Measurements from ENCODE around the gene PDE3A.
A peak's percentile ranks its signal among the peaks of the same experiment; 100 is the strongest.

PDE3A gene

GRCh38 chr12:20426957-20427356 lies 58.6 kb downstream of the PDE3A start:
- no peak for DNase-seq

- DNase-seq = no peak
These were observed 61.5 kb downstream of the PDE3A start for GRCh38 chr12:20429852-20430251.

GRCh38 chr12:20432290-20432689 lies 64.0 kb downstream of the PDE3A start:
- no peak for DNase-seq

- DNase-seq = no peak
These were observed 66.7 kb downstream of the PDE3A start for GRCh38 chr12:20434996-20435395.

- peak; percentile 28 for DNase-seq
These were observed 68.0 kb downstream of the PDE3A start for GRCh38 chr12:20436316-20436715.

- peak; percentile 69 for DNase-seq
These were observed 70.0 kb downstream of the PDE3A start for GRCh38 chr12:20438299-20438779.

GRCh38 chr12:20439626-20440025 lies 71.3 kb downstream of the PDE3A start:
- DNase-seq = no peak

- DNase-seq = no peak
These were observed 72.1 kb downstream of the PDE3A start for GRCh38 chr12:20440408-20440807.

GRCh38 chr12:20442322-20442721 lies 74.0 kb downstream of the PDE3A start:
- no peak for DNase-seq

- DNase-seq = no peak
These were observed 74.9 kb downstream of the PDE3A start for GRCh38 chr12:20443255-20443654.

- no peak for DNase-seq
These were observed 75.5 kb downstream of the PDE3A start for GRCh38 chr12:20443792-20444191.

GRCh38 chr12:20444595-20445170 lies 76.3 kb downstream of the PDE3A start:
- no peak for DNase-seq

- peak; percentile 35 for DNase-seq
These were observed 77.3 kb downstream of the PDE3A start for GRCh38 chr12:20445687-20446086.

- no peak for DNase-seq
These were observed 78.5 kb downstream of the PDE3A start for GRCh38 chr12:20446836-20447235.

- DNase-seq = no peak
These were observed 80.4 kb downstream of the PDE3A start for GRCh38 chr12:20448781-20449180.

- no peak for DNase-seq
These were observed 82.3 kb downstream of the PDE3A start for GRCh38 chr12:20450591-20451180.

- DNase-seq = no peak
These were observed 83.4 kb downstream of the PDE3A start for GRCh38 chr12:20451761-20452160.

GRCh38 chr12:20452496-20453010 lies 84.2 kb downstream of the PDE3A start:
- DNase-seq = no peak

GRCh38 chr12:20453756-20454310 lies 85.5 kb downstream of the PDE3A start:
- DNase-seq = no peak

- no peak for DNase-seq
These were observed 86.8 kb downstream of the PDE3A start for GRCh38 chr12:20455001-20455706.

- DNase-seq = no peak
These were observed 89.2 kb downstream of the PDE3A start for GRCh38 chr12:20457582-20457981.

GRCh38 chr12:20458011-20458410 lies 89.7 kb downstream of the PDE3A start:
- DNase-seq = no peak

GRCh38 chr12:20459920-20460319 lies 91.6 kb downstream of the PDE3A start:
- DNase-seq = no peak

GRCh38 chr12:20460956-20461355 lies 92.6 kb downstream of the PDE3A start:
- DNase-seq = no peak

All from eye (tissue), 1 donor.